HepG2 (cell line): ENCODE measurements around the gene REPIN1. TPM values are rescaled to one million over a fixed set of nuclear protein-coding genes. Genes with fewer than 3 reads are reported as not detected.

Source experiments
- FOXO4 ChIP-seq: sonication (generic); formaldehyde crosslinking; conservative IDR thresholded peaks from 2 replicates; pipeline ENCODE4 v1.8.1; 2023; ENCODE audit warnings: missing genetic modification reagents
- HOXA3 ChIP-seq: sonication (generic); formaldehyde crosslinking; IDR thresholded peaks from 2 replicates; pipeline ENCODE4 v1.5.0; 2020; ENCODE audit warnings: missing genetic modification reagents
- MAZ ChIP-seq, 2 experiments: sonication (generic) in 1 of 2; formaldehyde crosslinking in 1 of 2; IDR thresholded peaks; 2 replicates each; pipeline versions ENCODE4 v1.5.0 to v1.6.1; 2012 to 2020; ENCODE audit warnings: low read depth in 2 of 2, mild to moderate bottlenecking in 2 of 2, borderline replicate concordance in 1 of 2, improper control_type of control experiment in 1 of 2, low read length in 1 of 2, missing genetic modification reagents in 1 of 2, moderate library complexity in 1 of 2
- RARA ChIP-seq: IDR thresholded peaks from 2 replicates; pipeline ENCODE4 v1.6.1; 2016; ENCODE audit warnings: missing genetic modification reagents, missing compliant biosample characterization
- SMAD1 ChIP-seq: sonication (generic); formaldehyde crosslinking; IDR thresholded peaks from 2 replicates; pipeline ENCODE4 v1.4.0; 2020; ENCODE audit warnings: missing genetic modification reagents, low read depth, mild to moderate bottlenecking, borderline replicate concordance
- SRF ChIP-seq: IDR thresholded peaks from 2 replicates; pipeline ENCODE4 v1.6.1; 2011; ENCODE audit warnings: mild to moderate bottlenecking, low read depth, low read length, moderate library complexity
- U2AF1 ChIP-seq: fragments of 200-400 bp; formaldehyde crosslinking; optimal IDR thresholded peaks from 2 replicates; pipeline ENCODE3; 2017; ENCODE audit warnings: mild to moderate bottlenecking, low read depth, low read length
- ZBTB43 ChIP-seq: sonication (generic); formaldehyde crosslinking; conservative IDR thresholded peaks from 2 replicates; pipeline ENCODE4 v1.4.0; 2020; ENCODE audit warnings: missing genetic modification reagents
- ZBTB49 ChIP-seq: sonication (generic); formaldehyde crosslinking; IDR thresholded peaks from 2 replicates; pipeline ENCODE4 v1.4.0; 2020; ENCODE audit warnings: missing genetic modification reagents, borderline replicate concordance
- ZFYVE20 ChIP-seq: sonication (generic); formaldehyde crosslinking; IDR thresholded peaks from 2 replicates; pipeline ENCODE4 v1.8.0; 2023; ENCODE audit warnings: low read depth, mild to moderate bottlenecking, moderate library complexity, missing genetic modification reagents, borderline replicate concordance
- ZNF18 ChIP-seq: sonication (generic); formaldehyde crosslinking; IDR thresholded peaks from 2 replicates; pipeline ENCODE4 v1.8.0; 2022; ENCODE audit warnings: mild to moderate bottlenecking, missing genetic modification reagents; ENCODE audit not compliant: insufficient replicate concordance
- ZNF235 ChIP-seq: sonication (generic); formaldehyde crosslinking; IDR thresholded peaks from 2 replicates; pipeline ENCODE4 v1.8.1; 2023; ENCODE audit warnings: mild to moderate bottlenecking, missing genetic modification reagents, borderline replicate concordance
- ZNF281 ChIP-seq: sonication (generic); formaldehyde crosslinking; IDR thresholded peaks from 2 replicates; pipeline ENCODE4 v1.4.0; 2020; ENCODE audit warnings: missing genetic modification reagents, borderline replicate concordance
- ZNF503 ChIP-seq: sonication (generic); formaldehyde crosslinking; IDR thresholded peaks from 2 replicates; pipeline ENCODE4 v1.4.0; 2020; ENCODE audit warnings: missing genetic modification reagents
- polyA plus RNA-seq, 8 experiments: library from polyadenylated mRNA; depleted of rRNA in 3 of 8; stranded (reverse) in 7 of 8; unstranded in 1 of 8; fragments of >200 nt; fragmentation: Illumina TruSeq in 4 of 8; extraction: Trizol in 4 of 8; gene quantifications; 2 replicates each; pipeline versions ENCODE4 v1.2.1 to v1.2.3, GENCODE V29; 2011 to 2016; ENCODE audit warnings: low read depth in 4 of 8, missing spikeins in 1 of 8, mixed read lengths in 1 of 8; ENCODE audit not compliant: insufficient read depth in 1 of 8
- total RNA-seq, 5 experiments: library from RNA; depleted of rRNA; stranded (reverse); fragments of >200 nt; fragmentation: Illumina TruSeq; extraction: Trizol; gene quantifications; 2 replicates each; pipeline ENCODE4 v1.2.3, GENCODE V29; 2016; ENCODE audit warnings: low read depth in 1 of 5

Gene REPIN1
- total and polyA plus RNA-seq, 2 of the 13 experiments (the other 11 are each of a cell fraction or from before 2014, with no cell fraction given) = 69.9 to 108 TPM

- TF ChIP-seq ZNF503 (CRISPR knock-in tag) = peak; percentile 58; the same call in 1 of the 2 replicates
- no peak for TF ChIP-seq ZNF235
- peak; percentile 83 for TF ChIP-seq MAZ (IDR thresholded peaks at IDR 0.05; ENCODE audit: borderline replicate concordance, low read depth, low read length)
- peak; percentile 89 for TF ChIP-seq MAZ (CRISPR knock-in tag; IDR thresholded peaks at IDR 0.05; ENCODE audit: low read depth)
- TF ChIP-seq SRF = no peak
- peak; percentile 83 for TF ChIP-seq U2AF1
- peak; percentile 46; the same call in 1 of the 2 replicates for TF ChIP-seq SMAD1 (CRISPR knock-in tag)
- peak; percentile 61 for TF ChIP-seq HOXA3
- TF ChIP-seq ZBTB49 (CRISPR knock-in tag) = 0 out of 2 replicates have a peak, but pooled peaks have one; percentile 7
- TF ChIP-seq FOXO4 (CRISPR knock-in tag) = 0 out of 2 replicates have a peak, but pooled peaks have one; percentile 81
- peak; percentile 89 for TF ChIP-seq ZNF281 (CRISPR knock-in tag)
- TF ChIP-seq ZBTB43 (CRISPR knock-in tag) = peak; percentile 90
- TF ChIP-seq ZFYVE20 (CRISPR knock-in tag) = no peak; the same call in 1 of the 2 replicates
- TF ChIP-seq RARA (CRISPR knock-in tag) = peak; percentile 63
- peak; percentile 44 for TF ChIP-seq ZNF18 (CRISPR knock-in tag)
Measured at GRCh38 chr7:150368096-150368883, at the start of gene REPIN1 (continued).
